ENCODE data around the gene SPTSSB.

Gene SPTSSB

GRCh38 chr3:161343540-161343939 lies 27.8 kb downstream of the SPTSSB start:
- no peak overlapping the region for H3K4me3 ChIP-seq (replicated peaks; ENCODE audit: low read depth, low read length)
- TF ChIP-seq CTCF (IDR thresholded peaks at IDR 0.05; ENCODE audit: low read length, missing control alignments), result no peak
- no peak for DNase-seq (ENCODE audit: low read depth)

GRCh38 chr3:161342629-161343028 lies 28.7 kb downstream of the SPTSSB start:
- H3K4me3 ChIP-seq (replicated peaks; ENCODE audit: low read depth, low read length), result no peak overlapping the region
- DNase-seq (ENCODE audit: low read depth), result no peak
- TF ChIP-seq CTCF (IDR thresholded peaks at IDR 0.05; ENCODE audit: low read length, missing control alignments), result no peak

- H3K4me3 ChIP-seq (replicated peaks; ENCODE audit: low read depth, low read length), result no peak overlapping the region
- no peak for TF ChIP-seq CTCF (IDR thresholded peaks at IDR 0.05; ENCODE audit: low read length, missing control alignments)
- no peak for DNase-seq (ENCODE audit: low read depth)
These were observed 31.5 kb downstream of the SPTSSB start for GRCh38 chr3:161339517-161340500.

- DNase-seq (ENCODE audit: low read depth), result no peak
- TF ChIP-seq CTCF (IDR thresholded peaks at IDR 0.05; ENCODE audit: low read length, missing control alignments), result no peak
- H3K4me3 ChIP-seq (replicated peaks; ENCODE audit: low read depth, low read length), result no peak overlapping the region
These were observed 34.0 kb downstream of the SPTSSB start for GRCh38 chr3:161337311-161337710.

- H3K4me3 ChIP-seq (replicated peaks; ENCODE audit: low read depth, low read length), result no peak overlapping the region
- TF ChIP-seq CTCF (IDR thresholded peaks at IDR 0.05; ENCODE audit: low read length, missing control alignments), result no peak
- DNase-seq (ENCODE audit: low read depth), result no peak
These were observed 34.7 kb downstream of the SPTSSB start for GRCh38 chr3:161336661-161337060.

GRCh38 chr3:161333696-161334095 lies 37.6 kb downstream of the SPTSSB start:
- DNase-seq (ENCODE audit: low read depth), result no peak
- no peak overlapping the region for H3K4me3 ChIP-seq (replicated peaks; ENCODE audit: low read depth, low read length)
- no peak for TF ChIP-seq CTCF (IDR thresholded peaks at IDR 0.05; ENCODE audit: low read length, missing control alignments)
